GM23338 (cell line): ENCODE measurements around the gene RIT2. TPM values are rescaled to one million over a fixed set of nuclear protein-coding genes. Genes with fewer than 3 reads are reported as not detected.

Experiments
- ATAC-seq: fragments of 200-7000 bp; cut with Tn5 transposase; 3 replicates; pipeline ENCODE4 v1.9.1; 2020
- DNase-seq: peaks from one replicate; pipeline ENCODE4 v3.0.0-alpha.2; 2015; ENCODE audit warnings: low spot score
- H2AFZ ChIP-seq: fragments of 200-600 bp; sonication (generic); 2 replicates; pipeline ENCODE4 v1.8.0; 2016; ENCODE audit warnings: antibody characterized with exemption, mild to moderate bottlenecking, moderate library complexity
- H3F3A ChIP-seq: fragments of 200-600 bp; sonication (generic); replicated peaks from 2 replicates; pipeline ENCODE4 v1.8.0; 2017; ENCODE audit warnings: antibody characterized with exemption, mixed run types, low read depth
- H3K27ac ChIP-seq: fragments of 200-600 bp; sonication (generic); 2 replicates; pipeline ENCODE4 v1.6.1; 2016; ENCODE audit warnings: low read depth
- H3K27me3 ChIP-seq: fragments of 200-600 bp; sonication (generic); 2 replicates; pipeline ENCODE4 v1.8.0; 2016; ENCODE audit warnings: mild to moderate bottlenecking, mixed run types, moderate library complexity; ENCODE audit not compliant: insufficient read depth
- H3K36me3 ChIP-seq: fragments of 200-600 bp; sonication (generic); 2 replicates; pipeline ENCODE4 v1.8.0; 2016; ENCODE audit warnings: mild to moderate bottlenecking; ENCODE audit not compliant: insufficient read depth
- H3K4me1 ChIP-seq: fragments of 200-600 bp; sonication (generic); 2 replicates; pipeline ENCODE4 v1.8.0; 2016; ENCODE audit warnings: mild to moderate bottlenecking, moderate library complexity; ENCODE audit not compliant: insufficient read depth
- H3K4me2 ChIP-seq: fragments of 200-600 bp; sonication (generic); 2 replicates; pipeline ENCODE4 v1.7.1; 2017; ENCODE audit warnings: mixed run types
- H3K4me3 ChIP-seq: fragments of 200-600 bp; sonication (generic); 2 replicates; pipeline ENCODE4 v1.6.1; 2016; ENCODE audit warnings: mixed run types
- H3K79me2 ChIP-seq: fragments of 200-600 bp; sonication (generic); replicated peaks from 2 replicates; pipeline ENCODE4 v1.8.0; 2017; ENCODE audit warnings: mild to moderate bottlenecking; ENCODE audit not compliant: insufficient read depth
- H3K9me2 ChIP-seq: fragments of 200-600 bp; sonication (generic); 2 replicates; pipeline ENCODE4 v1.8.0; 2017; ENCODE audit not compliant: insufficient read depth
- H4K20me1 ChIP-seq: fragments of 200-600 bp; sonication (generic); replicated peaks from 2 replicates; pipeline ENCODE4 v1.8.0; 2017; ENCODE audit warnings: mild to moderate bottlenecking; ENCODE audit not compliant: insufficient read depth
- H3K27ac Mint-ChIP-seq: 2 replicates; pipeline ENCODE4 v1.8.0; 2020; ENCODE audit warnings: inconsistent platforms, mild to moderate bottlenecking, moderate library complexity, mixed read lengths
- H3K27me3 Mint-ChIP-seq: 3 replicates; pipeline ENCODE4 v1.8.0; 2022; ENCODE audit warnings: low read depth, mild to moderate bottlenecking, moderate library complexity, mixed read lengths, inconsistent platforms; ENCODE audit not compliant: insufficient read depth, poor library complexity
- H3K36me3 Mint-ChIP-seq: 3 replicates; pipeline ENCODE4 v1.8.0; 2021; ENCODE audit warnings: low read depth, mild to moderate bottlenecking, inconsistent platforms, moderate library complexity, mixed read lengths
- H3K4me1 Mint-ChIP-seq: 3 replicates; pipeline ENCODE4 v1.8.0; 2020; ENCODE audit warnings: mild to moderate bottlenecking, inconsistent platforms, mixed read lengths
- H3K4me3 Mint-ChIP-seq: 3 replicates; pipeline ENCODE4 v1.8.0; 2021; ENCODE audit warnings: moderate library complexity, mild to moderate bottlenecking, inconsistent platforms, mixed read lengths
- H3K9me3 Mint-ChIP-seq: 3 replicates; pipeline ENCODE4 v1.8.0; 2020; ENCODE audit warnings: moderate library complexity, mild to moderate bottlenecking, inconsistent platforms, mixed read lengths
- CREB1 ChIP-seq: fragments of 250-450 bp; sonication (Bioruptor Pico); IDR thresholded peaks from 2 replicates; pipeline ENCODE4 v1.5.0; 2020; ENCODE audit warnings: low read depth, mild to moderate bottlenecking, moderate library complexity
- CTCF ChIP-seq, 2 experiments: fragments of 200-600 bp in 1 of 2; sonication (generic) in 1 of 2; conservative IDR thresholded peaks; 2 replicates each; pipeline versions ENCODE4 v1.5.1 to v1.6.1; 2016 to 2017; ENCODE audit warnings: antibody characterized with exemption in 2 of 2, low read depth in 2 of 2, mild to moderate bottlenecking in 2 of 2, moderate library complexity in 1 of 2
- JUNB ChIP-seq: IDR thresholded peaks from one replicate; pipeline ENCODE4 v1.6.1; 2016; ENCODE audit warnings: antibody characterized with exemption; ENCODE audit not compliant: unreplicated experiment
- NANOG ChIP-seq: IDR thresholded peaks from 2 replicates; pipeline ENCODE4 v1.6.1; 2016; ENCODE audit warnings: antibody characterized with exemption, borderline replicate concordance
- REST ChIP-seq: IDR thresholded peaks from one replicate; pipeline ENCODE4 v1.6.1; 2018; ENCODE audit warnings: antibody characterized with exemption; ENCODE audit not compliant: unreplicated experiment
- ZNF114 ChIP-seq: fragments of 250-450 bp; sonication (Bioruptor Pico); IDR thresholded peaks from 2 replicates; pipeline ENCODE4 v1.5.0; 2020; ENCODE audit warnings: mild to moderate bottlenecking, moderate library complexity
- ZNF462 ChIP-seq: fragments of 250-450 bp; sonication (Bioruptor Pico); IDR thresholded peaks from 2 replicates; pipeline ENCODE4 v1.5.0; 2020; ENCODE audit warnings: mild to moderate bottlenecking, moderate library complexity
- polyA plus RNA-seq: library from polyadenylated mRNA; unstranded; fragments of >200 nt; fragmentation: Nextera tagmentation; extraction: Ambion mirVana; gene quantifications from 2 replicates; pipeline ENCODE4 v1.2.1, GENCODE V29; 2016
- total RNA-seq: library from RNA; depleted of rRNA; stranded (reverse); fragments of >200 nt; shearing (Covaris generic); gene quantifications from 2 replicates; pipeline ENCODE4 v1.2.3, GENCODE V29; 2014
- TF ChIP-seq, protein P1 (sequence below): IDR thresholded peaks from 2 replicates; pipeline ENCODE4 v1.6.1; 2016; ENCODE audit warnings: antibody characterized with exemption

Gene RIT2
- total and polyA plus RNA-seq, 2 experiments from 2014 or later = 1.9 to 8.8 TPM

- TF ChIP-seq ZNF114 (CRISPR knock-in tag) = no peak
- TF ChIP-seq, protein P1, sequence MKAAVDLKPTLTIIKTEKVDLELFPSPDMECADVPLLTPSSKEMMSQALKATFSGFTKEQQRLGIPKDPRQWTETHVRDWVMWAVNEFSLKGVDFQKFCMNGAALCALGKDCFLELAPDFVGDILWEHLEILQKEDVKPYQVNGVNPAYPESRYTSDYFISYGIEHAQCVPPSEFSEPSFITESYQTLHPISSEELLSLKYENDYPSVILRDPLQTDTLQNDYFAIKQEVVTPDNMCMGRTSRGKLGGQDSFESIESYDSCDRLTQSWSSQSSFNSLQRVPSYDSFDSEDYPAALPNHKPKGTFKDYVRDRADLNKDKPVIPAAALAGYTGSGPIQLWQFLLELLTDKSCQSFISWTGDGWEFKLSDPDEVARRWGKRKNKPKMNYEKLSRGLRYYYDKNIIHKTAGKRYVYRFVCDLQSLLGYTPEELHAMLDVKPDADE = no peak
- no peak for TF ChIP-seq ZNF462 (CRISPR knock-in tag)
- TF ChIP-seq CREB1 (CRISPR knock-in tag) = no peak
- no peak for TF ChIP-seq NANOG
Measured at GRCh38 chr18:42828881-42829280, 286.6 kb downstream of the RIT2 start (continued).

DNA sequence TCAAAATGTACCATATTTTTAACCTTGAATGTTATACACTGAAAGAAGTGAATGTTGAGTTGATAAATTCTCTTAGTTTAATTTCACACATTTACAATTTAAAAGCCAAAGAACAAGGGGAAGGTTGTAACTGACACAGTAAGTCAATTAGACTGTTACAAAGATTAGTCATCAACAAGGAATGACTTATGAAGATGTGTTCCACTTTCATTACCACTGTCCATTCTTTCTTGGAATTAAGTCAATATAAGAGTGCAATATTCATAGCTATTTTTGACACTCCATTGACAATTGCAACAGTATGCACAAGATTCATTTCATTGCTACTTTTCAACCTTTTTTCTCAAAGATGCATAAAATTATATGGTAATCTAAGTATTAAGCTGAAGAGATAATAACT, 291.3 kb downstream of the RIT2 start:
- H3K27ac ChIP-seq = no peak overlapping the region
- no peaks in the 10 kb centered on the region for H3K79me2 ChIP-seq
- no peak overlapping the region for H3K4me3 ChIP-seq
- H3K27me3 Mint-ChIP-seq = peaks cover 3% of the 10 kb centered on the region
- no peaks in the 10 kb centered on the region for H4K20me1 ChIP-seq
- no peak for ATAC-seq
- peaks cover 19% of the 10 kb centered on the region for H3K4me1 ChIP-seq
- DNase-seq = no peak
- H3K4me3 Mint-ChIP-seq = no peak overlapping the region
- no peaks in the 10 kb centered on the region for H3K27me3 ChIP-seq
- H3K36me3 ChIP-seq = no peaks in the 10 kb centered on the region
- H3K9me2 ChIP-seq = no peaks in the 10 kb centered on the region
- no peaks in the 10 kb centered on the region for H3K9me3 Mint-ChIP-seq
- H3K36me3 Mint-ChIP-seq = peaks cover 7% of the 10 kb centered on the region; the same call in 1 of the 3 replicates
- no peak overlapping the region for H2AFZ ChIP-seq
- no peak overlapping the region for H3K27ac Mint-ChIP-seq
- H3K4me1 Mint-ChIP-seq = peaks cover 19% of the 10 kb centered on the region
- no peak overlapping the region for H3K4me2 ChIP-seq
- no peaks in the 10 kb centered on the region for H3F3A ChIP-seq
- TF ChIP-seq JUNB = no peak
- no peak for TF ChIP-seq CTCF (conservative IDR thresholded peaks at IDR 0.05; ENCODE audit: low read depth in 2 of 2)
- no peak for TF ChIP-seq REST
- TF ChIP-seq, protein P1 = no peak
